HUDEP-2 (cell line): ENCODE results near the gene KRT84.

Experiments
- DNase-seq, 76 experiments: peaks; one replicate each; lab custom pipeline; 2025; ENCODE audit not compliant: unreplicated experiment in 76 of 76; lab: John Stamatoyannopoulos, UW

The KRT84 gene

GRCh38 chr12:52385226-52385702, at the start of gene KRT84:
TSS of gene KRT84 (minus strand) at chr12:52385652. CDS start at chr12:52385585, 67 bp downstream.
- DNase-seq: no peak

- DNase-seq: no peak
Measured at GRCh38 chr12:52434760-52435530, 49.5 kb upstream of the KRT84 start.

- no peak for DNase-seq
Measured at GRCh38 chr12:52434081-52434733, 48.8 kb upstream of the KRT84 start, which contains the start of gene KRT75. TSS of gene KRT75 (minus strand) at chr12:52434371. CDS start at chr12:52434304, 67 bp downstream.

GRCh38 chr12:52433501-52434080, 48.1 kb upstream of the KRT84 start:
- DNase-seq: no peak

- DNase-seq: no peak
Measured at GRCh38 chr12:52432559-52433207, 47.2 kb upstream of the KRT84 start.

- no peak for DNase-seq
Measured at GRCh38 chr12:52428121-52428520, 42.7 kb upstream of the KRT84 start.

GRCh38 chr12:52427083-52427482, 41.6 kb upstream of the KRT84 start:
- no peak for DNase-seq

GRCh38 chr12:52426034-52426433, 40.6 kb upstream of the KRT84 start:
- DNase-seq: no peak

- DNase-seq: no peak
Measured at GRCh38 chr12:52425466-52425865, 40.0 kb upstream of the KRT84 start.

- DNase-seq: no peak
Measured at GRCh38 chr12:52423661-52424500, 38.4 kb upstream of the KRT84 start.

- DNase-seq: no peak
Measured at GRCh38 chr12:52423035-52423434, 37.6 kb upstream of the KRT84 start.

GRCh38 chr12:52419656-52420055, 34.2 kb upstream of the KRT84 start:
- DNase-seq: no peak

- DNase-seq: no peak
Measured at GRCh38 chr12:52418576-52419110, 33.2 kb upstream of the KRT84 start.

- DNase-seq: no peak
Measured at GRCh38 chr12:52417740-52418139, 32.3 kb upstream of the KRT84 start.

GRCh38 chr12:52416795-52417194, 31.3 kb upstream of the KRT84 start:
- DNase-seq: no peak

- DNase-seq: no peak
Measured at GRCh38 chr12:52415870-52416750, 30.7 kb upstream of the KRT84 start.

- no peak for DNase-seq
Measured at GRCh38 chr12:52414936-52415335, 29.5 kb upstream of the KRT84 start.

GRCh38 chr12:52413782-52414345, 28.4 kb upstream of the KRT84 start:
- DNase-seq: no peak

- no peak for DNase-seq
Measured at GRCh38 chr12:52413202-52413601, 27.8 kb upstream of the KRT84 start.
